Ramos (cell line): ENCODE data around the gene IFITM2.
"Not testable (repeated sequence)": the region's sequence is repeated elsewhere in the genome, so short reads cannot be mapped to it uniquely, and the experiment has no call there.

Experiments used
- in situ Hi-C: fragments of 300-500 bp; cut with MboI; formaldehyde crosslinking; loops from one replicate; pipeline ENCODE4 v1.14.3; 2022; ENCODE audit warnings: low sequenced_read_pairs; ENCODE audit not compliant: unreplicated experiment

Gene IFITM2

GRCh38 chr11:307766-308708 is at the start of gene IFITM2:
Gene IFITM2, plus strand, starts transcription at chr11:307816. Its CDS starts 377 bp downstream, at chr11:308193.
- in situ Hi-C loops = not testable (repeated sequence)

- in situ Hi-C loops = loop anchor here (10.0 kb wide), 1 partner anchor 85 kb away; no protein-coding TSS in a partner anchor
Measured at GRCh38 chr11:259413-259812, 48.2 kb upstream of the IFITM2 start.

- in situ Hi-C loops = no loop called here
Measured at GRCh38 chr11:261624-262023, 46.0 kb upstream of the IFITM2 start.

- in situ Hi-C loops = no loop called here
Measured at GRCh38 chr11:266676-267439, 40.8 kb upstream of the IFITM2 start.

GRCh38 chr11:267491-267994 is 40.1 kb upstream of the IFITM2 start:
- in situ Hi-C loops = no loop called here

DNA sequence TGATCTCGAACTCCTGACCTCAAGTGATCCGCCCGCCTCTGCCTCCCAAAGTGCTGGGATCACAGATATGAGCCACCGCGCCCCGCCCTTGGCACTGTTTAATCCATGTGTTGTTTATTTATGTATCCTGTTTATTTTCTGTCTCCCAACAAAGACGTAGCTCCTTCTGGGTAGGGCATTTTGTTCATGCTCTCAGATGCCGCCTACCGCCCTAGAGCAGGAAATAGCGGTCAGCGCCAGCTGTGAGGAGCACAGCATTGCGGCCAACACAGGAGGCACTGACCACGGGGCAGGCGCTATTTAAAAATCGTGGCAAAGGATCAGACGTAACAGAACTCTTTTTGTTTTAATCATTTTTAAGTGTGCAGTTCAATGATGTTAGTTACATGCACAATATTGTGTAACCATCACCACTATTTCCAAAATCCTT is 38.9 kb upstream of the IFITM2 start:
- in situ Hi-C loops = not testable (repeated sequence)

GRCh38 chr11:269146-269890 is 38.3 kb upstream of the IFITM2 start:
- in situ Hi-C loops = no loop called here

DNA sequence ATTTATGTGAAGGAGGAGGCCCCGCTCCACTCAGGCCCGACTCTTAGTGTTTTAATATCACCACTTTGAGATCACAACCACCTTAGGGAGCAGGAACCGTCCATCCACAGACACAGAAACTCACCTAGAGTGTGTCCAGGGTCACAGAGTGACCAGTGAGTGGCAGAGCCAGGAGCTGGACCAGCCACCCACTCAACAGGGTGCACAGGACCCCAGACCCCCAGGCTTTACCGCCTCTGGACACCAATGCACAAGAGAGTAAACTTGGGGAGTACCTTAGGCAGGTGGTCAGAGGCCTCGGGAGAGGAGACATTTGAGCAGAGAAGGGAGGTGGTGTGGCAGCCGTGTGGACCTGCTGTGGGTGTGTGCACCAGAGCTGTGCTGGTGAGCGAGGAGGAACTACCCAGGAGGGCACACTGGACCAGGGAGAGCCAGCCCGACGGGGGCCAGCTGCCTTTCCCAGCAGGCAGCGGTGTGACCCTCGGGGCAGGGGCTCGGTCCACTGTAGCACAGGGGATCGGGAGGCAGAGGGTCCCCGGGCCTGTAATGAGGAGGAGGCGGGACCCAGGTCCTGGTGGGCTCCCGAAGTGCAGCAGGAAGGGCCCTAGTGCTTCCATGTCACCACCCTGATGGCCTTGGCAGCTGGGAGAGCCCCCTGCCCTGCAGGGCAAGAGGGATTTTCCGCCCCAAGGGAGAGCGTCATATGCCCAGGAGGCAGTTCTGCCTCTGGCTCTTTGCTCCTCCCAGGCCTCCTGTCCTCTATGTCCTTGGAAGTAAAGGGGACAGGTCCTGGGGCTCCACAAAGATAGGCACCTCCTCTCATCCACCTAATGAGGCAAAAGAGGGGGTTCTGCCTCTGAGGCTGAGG is 36.9 kb upstream of the IFITM2 start:
- in situ Hi-C loops = no loop called here

- in situ Hi-C loops = no loop called here
Measured at GRCh38 chr11:271319-271715, 36.3 kb upstream of the IFITM2 start.

DNA sequence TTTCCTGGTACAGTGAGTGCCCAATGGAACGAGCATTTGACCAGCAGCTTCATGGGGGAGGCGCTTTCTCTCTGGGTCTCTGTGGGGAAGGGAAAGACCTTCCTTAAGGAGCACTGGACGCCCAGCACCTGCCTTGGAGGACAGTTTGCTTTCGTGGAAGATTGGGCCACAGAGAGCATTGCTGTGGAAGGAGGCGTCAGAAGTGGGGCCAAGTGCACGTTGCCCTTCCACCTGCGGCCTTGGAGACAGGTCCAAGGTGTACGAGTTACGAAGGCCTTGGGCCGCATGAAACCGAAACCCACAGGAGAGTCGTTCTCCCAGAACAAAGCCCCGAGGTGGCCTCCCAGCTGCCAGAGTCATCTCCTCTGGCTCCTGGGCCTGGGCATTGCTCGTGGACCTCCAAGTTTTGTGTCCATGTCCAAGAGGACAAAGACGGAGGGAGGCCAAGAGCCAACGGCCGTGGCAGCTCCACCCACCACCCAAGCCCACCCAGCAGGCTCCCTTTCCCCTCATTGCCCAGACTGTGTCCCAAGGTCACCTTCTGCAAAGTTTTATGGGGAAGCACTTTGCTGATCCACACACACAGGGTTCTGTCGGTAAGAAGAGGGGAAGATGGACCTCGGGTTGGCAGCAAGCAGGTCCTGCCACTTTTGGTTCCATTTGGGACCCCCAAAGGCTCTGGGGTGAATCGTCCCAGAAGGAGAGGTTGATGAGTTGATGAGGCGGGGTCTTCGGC is 35.3 kb upstream of the IFITM2 start:
- in situ Hi-C loops = no loop called here

- in situ Hi-C loops = no loop called here
Measured at GRCh38 chr11:272931-273198, 34.8 kb upstream of the IFITM2 start.

- in situ Hi-C loops = no loop called here
Measured at GRCh38 chr11:276219-276618, 31.4 kb upstream of the IFITM2 start.

DNA sequence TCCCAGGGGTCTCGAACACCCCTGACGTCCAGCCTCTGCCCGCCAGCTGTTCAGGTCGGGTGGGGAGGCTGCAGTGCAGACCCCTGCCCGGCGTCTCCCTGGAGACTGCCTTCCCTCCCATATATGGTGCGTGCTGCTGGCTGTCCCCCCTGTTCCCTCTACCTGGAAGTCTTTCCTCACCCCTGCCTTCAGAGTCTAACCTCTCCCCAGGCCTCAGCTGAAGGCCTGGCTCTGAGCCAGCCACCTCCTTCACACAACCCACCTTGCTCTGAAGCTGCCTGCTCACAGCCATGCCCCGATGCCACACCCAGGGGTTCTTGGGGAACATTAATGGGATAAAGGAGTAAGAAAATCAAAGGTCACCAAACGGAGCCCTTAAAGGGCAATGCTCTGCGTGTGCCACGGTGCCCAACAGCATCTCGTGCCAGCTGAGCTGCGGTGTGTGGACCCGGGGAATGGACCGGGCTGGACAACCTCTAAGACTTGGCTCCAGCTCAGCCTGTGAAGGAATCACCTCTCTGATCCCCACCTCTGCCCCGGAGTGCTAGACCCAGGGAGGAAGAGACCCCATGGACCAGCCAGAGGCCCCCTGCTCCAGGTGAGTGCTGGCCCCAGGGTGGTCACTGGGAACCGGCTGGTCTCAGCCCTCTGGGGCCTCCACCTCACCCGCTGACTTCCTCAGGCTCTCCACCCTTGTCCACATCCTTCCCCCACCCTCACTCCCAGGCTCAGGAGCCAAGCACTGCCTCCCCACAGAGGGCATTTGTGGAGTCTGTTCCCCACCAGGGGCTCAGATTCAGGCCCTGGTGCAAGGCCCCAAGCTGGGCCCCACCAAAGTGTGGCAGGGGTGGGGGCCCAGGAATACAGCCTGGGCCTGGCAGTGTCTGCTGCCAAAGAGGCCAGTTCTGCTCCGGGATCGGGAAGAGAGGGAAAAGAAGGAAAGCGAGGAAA is 29.3 kb upstream of the IFITM2 start, which contains the start of gene NLRP6:
NLRP6 (plus strand) TSS at position 407 of the 951 bp plus-strand sequence; CDS start at position 570, 163 bp downstream.
- in situ Hi-C loops = no loop called here

GRCh38 chr11:279040-279965 is 28.3 kb upstream of the IFITM2 start:
- in situ Hi-C loops = no loop called here

GRCh38 chr11:279966-280705 is 27.5 kb upstream of the IFITM2 start:
- in situ Hi-C loops = no loop called here
